Karpas-422 (cell line): Measurements from ENCODE around the gene PTGDR2. TPM values are rescaled to one million over a fixed set of nuclear protein-coding genes. Genes with fewer than 3 reads are reported as not detected.

Source experiments
- DNase-seq: peaks from one replicate; pipeline ENCODE4 v3.0.0-alpha.2; 2015
- H2AFZ ChIP-seq: fragments of 200-600 bp; sonication (generic); 2 replicates; pipeline ENCODE4 v1.6.1; 2014; ENCODE audit warnings: antibody characterized with exemption, low read length, mixed read lengths
- H3K27ac ChIP-seq: fragments of 200-600 bp; sonication (generic); 2 replicates; pipeline ENCODE4 v1.5.1; 2014; ENCODE audit warnings: mild to moderate bottlenecking, low read length, moderate library complexity
- H3K27me3 ChIP-seq: fragments of 200-600 bp; sonication (generic); 2 replicates; pipeline ENCODE4 v1.6.1; 2014; ENCODE audit warnings: low read length, mixed read lengths
- H3K36me3 ChIP-seq: fragments of 200-600 bp; sonication (generic); 2 replicates; pipeline ENCODE4 v1.6.1; 2014; ENCODE audit warnings: low read length, mixed read lengths; ENCODE audit not compliant: insufficient read depth
- H3K4me1 ChIP-seq: fragments of 200-600 bp; sonication (generic); 2 replicates; pipeline ENCODE4 v1.6.1; 2014; ENCODE audit warnings: mild to moderate bottlenecking, low read length, mixed read lengths
- H3K4me2 ChIP-seq: fragments of 200-600 bp; sonication (generic); 2 replicates; pipeline ENCODE4 v1.6.1; 2014; ENCODE audit warnings: low read length, low read depth, mild to moderate bottlenecking; ENCODE audit not compliant: poor library complexity, severe bottlenecking
- H3K4me3 ChIP-seq: fragments of 200-600 bp; sonication (generic); 2 replicates; pipeline ENCODE4 v1.5.1; 2014; ENCODE audit warnings: mild to moderate bottlenecking, antibody characterized with exemption, low read length, mixed read lengths
- H3K79me2 ChIP-seq: fragments of 200-600 bp; sonication (generic); 2 replicates; pipeline ENCODE4 v1.6.1; 2014; ENCODE audit warnings: mild to moderate bottlenecking, low read length, mixed read lengths
- H3K9ac ChIP-seq: fragments of 200-600 bp; sonication (generic); 2 replicates; pipeline ENCODE4 v1.6.0; 2014; ENCODE audit warnings: low read length
- H3K9me2 ChIP-seq: fragments of 200-600 bp; sonication (generic), shearing (Covaris generic); replicated peaks from 2 replicates; pipeline ENCODE4 v1.6.0; 2014; ENCODE audit warnings: mild to moderate bottlenecking, low read length, moderate library complexity; ENCODE audit not compliant: insufficient read depth
- H3K9me3 ChIP-seq: fragments of 300-700, 200-600 bp; sonication (generic); 2 replicates; pipeline ENCODE4 v1.6.1; 2014; ENCODE audit warnings: low read length, mixed read lengths
- H4K20me1 ChIP-seq: fragments of 200-600 bp; sonication (generic); 2 replicates; pipeline ENCODE4 v1.6.1; 2014; ENCODE audit warnings: mild to moderate bottlenecking, antibody characterized with exemption, low read length, low read depth; ENCODE audit not compliant: insufficient read depth
- total RNA-seq: library from RNA; depleted of rRNA; stranded (reverse); fragments of >200 nt; shearing (Covaris generic); gene quantifications from 2 replicates; pipeline ENCODE4 v1.2.3, GENCODE V29; 2014; ENCODE audit warnings: low replicate concordance

Gene PTGDR2
- total RNA-seq, 1 experiment from 2014 or later = not detected

- Histone ChIP-seq H3K4me2 (no peak overlapping the region), H3K79me2 (peaks cover 9% of the 10 kb centered on the region; the same call in 1 of the 2 replicates), H3K27me3 (no peaks in the 10 kb centered on the region)
Measured at GRCh38 chr11:60895687-60896086, 39.9 kb upstream of the PTGDR2 start.

GRCh38 chr11:60891103-60891741, 35.5 kb upstream of the PTGDR2 start:
- H3K36me3 ChIP-seq = peaks cover 37% of the 10 kb centered on the region; the same call in 1 of the 2 replicates
- H2AFZ ChIP-seq = no peak overlapping the region
- H4K20me1 ChIP-seq = no peaks in the 10 kb centered on the region
- no peak overlapping the region for H3K27ac ChIP-seq
- no peak overlapping the region for H3K4me2 ChIP-seq
- no peaks in the 10 kb centered on the region for H3K4me1 ChIP-seq
- no peaks in the 10 kb centered on the region for H3K9me3 ChIP-seq
- H3K79me2 ChIP-seq = peaks cover 2% of the 10 kb centered on the region; the same call in 1 of the 2 replicates
- H3K27me3 ChIP-seq = no peaks in the 10 kb centered on the region
- no peak overlapping the region for H3K9ac ChIP-seq
- H3K4me3 ChIP-seq = no peak overlapping the region
- DNase-seq = no peak
- no peaks in the 10 kb centered on the region for H3K9me2 ChIP-seq

More at GRCh38 chr11:60895687-60896086, 39.9 kb upstream of the PTGDR2 start:
- Histone ChIP-seq H4K20me1 (peaks cover 17% of the 10 kb centered on the region), H3K4me3 (no peak overlapping the region), H3K9me3 (no peaks in the 10 kb centered on the region), H3K27ac (no peak overlapping the region), H3K36me3 (peaks cover 66% of the 10 kb centered on the region), H3K9ac (no peak overlapping the region), H2AFZ (no peak overlapping the region), H3K9me2 (no peaks in the 10 kb centered on the region), H3K4me1 (no peaks in the 10 kb centered on the region)
- no peak for DNase-seq

GRCh38 chr11:60890696-60891095, 34.9 kb upstream of the PTGDR2 start:
- H2AFZ ChIP-seq = no peak overlapping the region
- H3K4me1 ChIP-seq = no peaks in the 10 kb centered on the region
- no peak overlapping the region for H3K4me3 ChIP-seq
- H3K9me3 ChIP-seq = no peaks in the 10 kb centered on the region
- no peaks in the 10 kb centered on the region for H3K79me2 ChIP-seq
- no peak overlapping the region for H3K4me2 ChIP-seq
- H3K9ac ChIP-seq = no peak overlapping the region
- no peak for DNase-seq
- no peaks in the 10 kb centered on the region for H4K20me1 ChIP-seq
- peaks cover 32% of the 10 kb centered on the region; the same call in 1 of the 2 replicates for H3K36me3 ChIP-seq
- H3K27me3 ChIP-seq = no peaks in the 10 kb centered on the region
- H3K27ac ChIP-seq = no peak overlapping the region
- H3K9me2 ChIP-seq = no peaks in the 10 kb centered on the region

- peaks cover 24% of the 10 kb centered on the region; the same call in 1 of the 2 replicates for H3K36me3 ChIP-seq
- H3K4me3 ChIP-seq = no peak overlapping the region
- no peak overlapping the region for H3K27ac ChIP-seq
- no peaks in the 10 kb centered on the region for H3K27me3 ChIP-seq
- no peaks in the 10 kb centered on the region for H3K9me2 ChIP-seq
- H3K79me2 ChIP-seq = no peaks in the 10 kb centered on the region
- H3K4me2 ChIP-seq = no peak overlapping the region
- no peak overlapping the region for H3K9ac ChIP-seq
- DNase-seq = no peak
- no peaks in the 10 kb centered on the region for H3K9me3 ChIP-seq
- no peaks in the 10 kb centered on the region for H3K4me1 ChIP-seq
- no peaks in the 10 kb centered on the region for H4K20me1 ChIP-seq
- no peak overlapping the region for H2AFZ ChIP-seq
Measured at GRCh38 chr11:60889869-60890311, 34.1 kb upstream of the PTGDR2 start.

GRCh38 chr11:60887556-60887955, 31.8 kb upstream of the PTGDR2 start:
- H4K20me1 ChIP-seq = no peaks in the 10 kb centered on the region
- no peaks in the 10 kb centered on the region for H3K9me3 ChIP-seq
- no peaks in the 10 kb centered on the region for H3K9me2 ChIP-seq
- peaks cover 10% of the 10 kb centered on the region; the same call in 1 of the 2 replicates for H3K36me3 ChIP-seq
- no peak overlapping the region for H3K4me2 ChIP-seq
- H3K9ac ChIP-seq = no peak overlapping the region
- DNase-seq = peak; percentile 79
- H3K27me3 ChIP-seq = no peaks in the 10 kb centered on the region
- H3K4me1 ChIP-seq = no peaks in the 10 kb centered on the region
- H3K27ac ChIP-seq = no peak overlapping the region
- no peak overlapping the region for H3K4me3 ChIP-seq
- H3K79me2 ChIP-seq = no peaks in the 10 kb centered on the region
- H2AFZ ChIP-seq = no peak overlapping the region

GRCh38 chr11:60880643-60881282, 25.0 kb upstream of the PTGDR2 start:
- Histone ChIP-seq H3K27ac (no peak overlapping the region), H3K9ac (no peak overlapping the region), H2AFZ (no peak overlapping the region), H3K4me1 (no peaks in the 10 kb centered on the region), H3K9me3 (no peaks in the 10 kb centered on the region), H3K9me2 (no peaks in the 10 kb centered on the region), H4K20me1 (no peaks in the 10 kb centered on the region), H3K79me2 (no peaks in the 10 kb centered on the region), H3K27me3 (no peaks in the 10 kb centered on the region), H3K4me2 (no peak overlapping the region), H3K36me3 (peaks cover 10% of the 10 kb centered on the region; the same call in 1 of the 2 replicates), H3K4me3 (no peak overlapping the region)
- no peak for DNase-seq

GRCh38 chr11:60879971-60880588, 24.3 kb upstream of the PTGDR2 start:
- H3K27ac ChIP-seq = no peak overlapping the region
- no peaks in the 10 kb centered on the region for H3K9me2 ChIP-seq
- peaks cover 10% of the 10 kb centered on the region; the same call in 1 of the 2 replicates for H3K36me3 ChIP-seq
- H3K4me1 ChIP-seq = no peaks in the 10 kb centered on the region
- no peak overlapping the region for H2AFZ ChIP-seq
- DNase-seq = no peak
- no peaks in the 10 kb centered on the region for H4K20me1 ChIP-seq
- no peaks in the 10 kb centered on the region for H3K9me3 ChIP-seq
- H3K9ac ChIP-seq = no peak overlapping the region
- H3K4me2 ChIP-seq = no peak overlapping the region
- H3K4me3 ChIP-seq = no peak overlapping the region
- H3K27me3 ChIP-seq = no peaks in the 10 kb centered on the region
- no peaks in the 10 kb centered on the region for H3K79me2 ChIP-seq

- no peak overlapping the region for H3K4me2 ChIP-seq
Measured at GRCh38 chr11:60879104-60879503, 23.4 kb upstream of the PTGDR2 start.

More at GRCh38 chr11:60879104-60879503, 23.4 kb upstream of the PTGDR2 start:
- H3K27me3 ChIP-seq = no peaks in the 10 kb centered on the region
- no peak overlapping the region for H3K9ac ChIP-seq
- DNase-seq = no peak
- H3K79me2 ChIP-seq = no peaks in the 10 kb centered on the region
- H4K20me1 ChIP-seq = no peaks in the 10 kb centered on the region
- no peak overlapping the region for H3K4me3 ChIP-seq
- peaks cover 10% of the 10 kb centered on the region; the same call in 1 of the 2 replicates for H3K36me3 ChIP-seq
- H3K9me2 ChIP-seq = no peaks in the 10 kb centered on the region
- H3K9me3 ChIP-seq = no peaks in the 10 kb centered on the region
- no peak overlapping the region for H2AFZ ChIP-seq
- H3K27ac ChIP-seq = no peak overlapping the region
- no peaks in the 10 kb centered on the region for H3K4me1 ChIP-seq
